ENCODE results near the gene CTNND2.
"Not testable (repeated sequence)": the region's sequence is repeated elsewhere in the genome, so short reads cannot be mapped to it uniquely, and the experiment has no call there.

The CTNND2 gene

GRCh38 chr5:11449217-11449616 lies 455.0 kb downstream of the CTNND2 start:
- no peak for DNase-seq

GRCh38 chr5:11443831-11444230 lies 460.4 kb downstream of the CTNND2 start:
- no peak for DNase-seq

GRCh38 chr5:11432116-11432515 lies 472.1 kb downstream of the CTNND2 start:
- no peak for DNase-seq

- no peak for DNase-seq
These were observed 475.0 kb downstream of the CTNND2 start for GRCh38 chr5:11429254-11429653.

GRCh38 chr5:11427569-11427968 lies 476.7 kb downstream of the CTNND2 start:
- DNase-seq = no peak

- DNase-seq = no peak
These were observed 477.8 kb downstream of the CTNND2 start for GRCh38 chr5:11426442-11426841.

DNA sequence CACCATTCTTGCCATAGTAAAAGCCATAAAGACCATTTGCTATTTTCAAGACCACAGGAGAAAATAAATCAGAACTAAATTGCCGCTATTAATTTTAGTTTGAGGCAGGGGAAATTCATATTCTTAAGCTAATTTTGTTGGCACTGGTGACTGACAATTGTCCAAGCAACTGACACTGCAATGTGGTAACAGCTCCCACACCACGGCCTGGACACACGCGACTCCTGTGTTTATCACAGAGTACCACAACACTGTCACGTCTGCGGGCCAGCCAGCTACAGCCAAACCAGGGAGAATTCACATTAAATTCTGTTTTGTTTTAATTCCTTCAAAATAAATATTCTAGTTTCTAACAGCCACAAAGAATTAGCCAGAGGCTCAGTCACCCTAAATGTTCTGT lies 481.9 kb downstream of the CTNND2 start:
- no peak for DNase-seq

GRCh38 chr5:11420969-11421368 lies 483.3 kb downstream of the CTNND2 start:
- DNase-seq = no peak

GRCh38 chr5:11415751-11416150 lies 488.5 kb downstream of the CTNND2 start:
- no peak for DNase-seq

GRCh38 chr5:11414732-11415131 lies 489.5 kb downstream of the CTNND2 start:
- not testable (repeated sequence) for DNase-seq

- no peak for DNase-seq
These were observed 492.6 kb downstream of the CTNND2 start for GRCh38 chr5:11411621-11412020.

DNA sequence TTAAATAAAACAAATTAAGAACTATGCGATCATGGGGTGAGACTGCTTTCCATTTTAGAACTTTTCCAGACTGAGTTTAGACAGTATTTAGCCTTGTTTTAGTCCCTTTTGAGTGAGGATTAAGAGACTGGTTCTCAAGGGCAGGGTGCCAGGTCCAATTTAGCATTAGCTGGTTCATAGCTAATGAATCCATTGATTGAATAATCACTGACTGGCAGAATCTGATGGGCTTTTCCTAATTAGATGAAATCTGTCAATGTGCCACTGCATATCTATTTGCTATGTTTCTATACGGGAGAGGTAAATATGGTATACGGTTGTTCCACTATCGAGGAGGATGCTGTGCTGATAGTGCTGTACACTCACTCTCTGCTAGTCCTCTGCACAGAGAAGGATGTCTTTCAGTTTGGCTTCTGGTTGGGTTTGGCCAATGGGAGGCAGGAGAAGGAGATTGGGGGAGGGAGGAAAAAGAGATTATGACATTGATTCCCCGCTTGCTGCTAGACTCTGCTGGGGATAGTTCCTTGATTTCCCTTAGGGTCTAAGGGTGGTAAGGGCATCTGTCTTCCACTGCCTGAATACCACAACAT lies 496.6 kb downstream of the CTNND2 start:
- DNase-seq = no peak

DNA sequence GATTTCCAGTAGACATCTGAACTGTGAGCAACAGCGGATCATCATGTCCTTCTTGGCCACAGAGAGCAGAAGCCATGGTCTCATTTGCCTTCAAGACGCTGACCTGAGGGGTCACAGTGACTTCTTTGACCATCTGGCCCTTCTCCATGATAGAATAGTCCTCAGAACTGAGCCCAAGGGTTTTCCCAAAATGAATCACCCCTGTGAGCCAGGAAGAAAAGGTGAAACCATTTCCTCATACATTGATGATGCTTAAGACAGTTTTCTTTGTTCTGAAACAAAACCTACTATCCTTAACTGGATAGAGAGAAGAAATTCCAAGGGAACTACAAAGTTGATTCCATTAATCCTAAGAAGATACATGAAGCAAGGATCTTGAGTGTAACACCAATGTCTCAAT lies 503.9 kb downstream of the CTNND2 start:
- DNase-seq = no peak

DNA sequence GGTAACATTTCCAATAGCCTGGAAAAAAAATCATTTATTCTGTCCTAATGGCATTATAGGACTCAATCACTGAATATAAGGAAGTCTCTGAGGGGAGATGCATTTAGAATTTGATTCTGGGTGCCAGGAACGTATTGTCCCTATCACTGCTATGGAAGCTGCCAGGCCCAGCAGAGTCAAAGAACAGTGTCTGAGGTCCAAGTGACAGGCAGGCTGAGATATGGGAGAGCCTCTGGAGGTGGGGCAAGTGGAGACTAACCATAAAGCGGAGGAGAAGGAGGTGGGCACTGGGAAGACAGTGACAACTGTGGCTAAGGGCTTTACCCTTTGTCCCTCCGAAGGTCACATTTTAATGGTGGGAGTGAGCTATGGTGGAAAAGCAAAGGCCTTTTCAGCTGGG lies 505.5 kb downstream of the CTNND2 start:
- no peak for DNase-seq

- DNase-seq = no peak
These were observed 506.7 kb downstream of the CTNND2 start for GRCh38 chr5:11397549-11397948.

DNA sequence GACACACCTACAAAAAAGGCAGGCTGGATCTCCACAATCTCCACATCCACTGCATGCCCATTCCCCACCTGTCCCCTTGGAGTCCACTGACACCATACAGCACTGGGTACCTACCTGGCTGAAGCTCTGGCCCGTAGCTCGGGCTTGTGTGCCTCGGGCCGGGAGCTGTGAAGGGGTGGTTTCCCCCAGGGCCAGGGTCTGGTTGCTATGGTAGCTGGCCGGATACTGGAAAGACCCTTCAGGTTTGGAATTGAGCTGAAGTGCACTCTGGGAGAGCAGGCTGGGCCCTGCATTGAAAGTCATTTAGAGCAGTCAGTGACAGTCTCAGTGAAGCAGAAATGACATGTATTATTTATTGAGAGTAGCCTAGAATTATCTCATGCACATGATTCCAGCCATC lies 507.3 kb downstream of the CTNND2 start:
- no peak for DNase-seq

DNA sequence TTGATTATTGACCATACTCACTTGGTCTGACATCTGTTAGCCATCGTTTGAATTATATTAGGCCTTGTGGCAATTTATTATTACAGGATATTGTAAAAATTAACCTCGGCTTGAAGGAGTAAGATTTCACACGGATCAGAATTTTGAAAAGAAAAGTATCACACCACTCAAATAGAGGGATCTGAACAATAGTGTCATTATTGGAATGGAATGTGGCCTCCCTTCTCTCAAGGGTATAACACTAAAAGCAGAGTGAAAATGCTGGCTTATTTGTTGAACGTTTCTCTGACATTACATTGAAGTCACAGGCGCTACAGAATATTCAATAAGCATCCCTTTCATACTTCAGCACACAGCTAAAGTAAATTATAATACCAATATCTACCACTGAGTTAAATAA lies 509.3 kb downstream of the CTNND2 start:
- no peak for DNase-seq

DNA sequence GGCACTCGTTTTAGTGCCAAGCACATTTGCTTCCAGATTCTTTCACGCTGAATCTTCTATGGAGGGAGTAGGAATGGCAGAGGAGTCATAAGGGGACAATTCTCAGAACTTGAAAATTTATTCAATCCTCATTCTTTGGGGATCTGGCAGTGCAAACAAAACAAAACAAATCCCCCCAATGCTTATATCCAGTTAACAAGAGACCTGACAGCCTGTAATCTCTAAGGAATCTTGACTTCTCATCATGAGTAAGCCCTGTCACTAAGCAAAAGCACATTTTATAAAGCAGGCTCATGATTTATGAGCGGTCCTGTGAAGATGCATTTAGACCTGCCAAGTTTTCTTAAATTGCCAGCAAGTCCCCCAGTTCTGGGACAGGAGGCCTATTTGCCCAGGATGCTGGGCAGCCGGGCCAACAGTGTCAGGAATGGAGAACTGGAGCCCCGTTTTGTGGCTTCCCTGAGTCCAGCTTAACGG lies 513.9 kb downstream of the CTNND2 start:
- no peak for DNase-seq

DNA sequence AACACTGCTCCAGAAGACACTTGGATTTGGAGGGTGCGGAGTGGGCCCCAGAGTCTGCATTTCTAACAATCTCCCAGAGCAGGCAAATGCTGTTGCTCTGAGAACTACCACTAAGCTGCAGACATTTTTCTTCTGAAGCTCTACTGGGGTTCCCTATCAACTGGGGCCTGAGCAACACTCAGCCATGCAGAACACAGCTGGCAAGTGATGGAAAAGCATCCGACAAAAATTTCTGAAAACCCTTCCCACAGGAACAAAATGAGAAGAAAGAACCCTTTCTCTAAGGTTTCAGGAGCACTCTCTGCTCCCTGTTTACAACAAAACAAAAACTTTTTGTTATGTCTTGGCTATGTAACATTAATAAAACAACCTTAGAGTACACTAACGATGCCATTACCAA lies 516.9 kb downstream of the CTNND2 start:
- DNase-seq = no peak

DNA sequence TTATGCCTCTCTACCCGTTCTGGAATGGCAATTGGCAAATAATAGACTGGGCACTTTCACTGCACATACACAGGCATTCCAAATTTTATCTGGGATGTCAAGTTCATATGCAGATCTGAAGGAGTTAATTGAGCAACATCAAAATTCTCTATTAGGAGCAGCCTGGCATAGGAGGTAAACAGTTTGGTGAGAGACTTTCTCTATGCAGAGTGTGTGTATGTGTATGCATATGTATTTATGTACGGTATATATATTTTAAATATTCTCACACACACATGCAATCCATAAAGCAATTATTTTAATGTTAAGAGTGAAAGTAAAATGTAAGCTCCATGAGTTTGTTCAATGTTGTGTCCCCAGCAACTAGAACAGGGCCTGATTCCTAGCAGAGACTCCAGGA lies 517.8 kb downstream of the CTNND2 start:
- DNase-seq = no peak

DNA sequence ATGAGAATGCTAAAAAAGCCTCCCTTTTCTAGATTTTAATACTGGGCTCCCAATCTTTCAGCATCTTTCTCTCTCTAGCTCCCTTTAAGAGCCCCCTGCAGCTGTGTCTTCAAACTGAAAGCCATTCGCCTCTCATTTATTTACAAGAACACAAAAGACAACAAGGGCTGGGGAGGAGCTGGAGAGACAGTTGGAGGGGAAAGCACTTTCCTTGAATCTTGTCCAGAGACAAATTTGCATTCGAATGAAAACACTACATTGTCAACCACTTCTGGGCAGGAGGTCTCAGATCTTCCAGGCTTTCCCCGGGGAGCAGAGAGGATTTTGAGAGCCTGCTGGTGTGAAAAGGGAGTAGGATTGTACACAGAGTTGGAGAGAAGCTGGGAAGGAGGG lies 518.3 kb downstream of the CTNND2 start:
- DNase-seq = no peak

DNA sequence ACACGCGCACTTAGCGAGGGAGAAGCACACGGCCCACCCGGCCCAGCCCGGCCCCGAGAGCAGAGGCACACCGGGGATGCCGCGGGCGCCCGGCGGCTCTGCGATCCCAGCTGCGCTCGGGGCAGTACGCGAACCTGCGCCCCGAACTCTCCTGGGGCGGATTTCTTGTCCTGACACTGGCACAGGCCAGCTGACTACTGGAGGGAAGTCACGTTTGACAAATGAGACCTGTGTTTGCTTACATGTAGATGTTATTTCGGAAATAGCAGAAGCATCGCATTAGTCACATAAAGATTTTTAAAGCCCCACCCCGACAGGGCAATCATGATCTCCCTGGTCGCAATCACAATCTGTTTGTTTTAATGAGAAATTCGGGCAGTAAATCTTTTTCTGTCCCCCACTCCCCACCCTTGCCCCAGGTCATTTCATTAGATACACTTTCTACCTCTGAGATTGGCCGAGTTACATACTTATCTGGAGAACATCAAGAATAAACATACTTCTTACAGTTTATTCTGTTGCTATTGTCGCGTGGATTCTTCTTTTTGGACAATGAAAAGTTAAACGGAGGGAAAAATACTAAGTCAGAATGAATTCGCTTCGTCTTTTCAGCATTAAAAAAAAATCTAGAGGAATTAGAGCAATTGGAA lies 518.9 kb downstream of the CTNND2 start:
- DNase-seq = no peak

DNA sequence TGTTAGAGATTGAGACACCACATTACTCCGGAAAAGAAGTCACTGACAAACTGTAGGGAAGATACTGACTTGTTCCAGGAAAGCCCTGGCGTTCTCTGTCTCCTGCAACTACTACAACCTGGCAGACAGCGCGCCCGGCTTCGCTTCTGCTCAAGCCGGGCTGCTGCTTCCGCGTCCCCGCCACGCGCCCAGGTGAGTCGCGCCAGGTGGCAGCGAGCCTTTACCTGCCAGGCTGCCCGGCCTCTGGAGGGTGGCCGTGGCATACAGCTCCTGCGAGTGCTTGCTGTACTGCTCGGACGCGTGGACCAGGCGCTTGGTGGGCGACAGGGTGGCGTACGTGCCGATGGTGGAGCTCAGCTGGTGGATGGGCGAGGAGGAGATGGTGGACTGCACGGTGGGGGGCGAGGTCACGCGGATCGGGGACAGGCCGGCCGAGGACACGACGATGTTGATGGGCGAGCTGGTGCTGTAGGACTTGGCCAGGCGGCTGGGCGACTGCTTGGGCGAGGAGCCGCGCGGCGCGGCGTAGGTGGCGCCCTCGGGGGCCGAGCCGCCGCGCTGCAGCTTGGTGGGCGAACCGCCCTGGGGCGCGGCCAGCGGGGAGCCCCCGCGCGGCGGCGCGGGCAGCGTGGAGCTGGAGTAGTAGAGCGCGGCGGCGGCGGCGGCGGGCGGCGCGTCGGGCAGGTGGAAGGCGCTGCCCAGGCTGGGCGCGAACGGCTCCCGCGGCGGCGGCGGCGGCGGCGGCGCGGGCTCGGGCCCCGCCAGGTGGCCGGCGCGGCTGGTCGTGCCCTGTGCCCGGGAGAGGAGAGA lies 519.6 kb downstream of the CTNND2 start:
- DNase-seq = peak in 1 of 6 experiments; percentile 0

DNA sequence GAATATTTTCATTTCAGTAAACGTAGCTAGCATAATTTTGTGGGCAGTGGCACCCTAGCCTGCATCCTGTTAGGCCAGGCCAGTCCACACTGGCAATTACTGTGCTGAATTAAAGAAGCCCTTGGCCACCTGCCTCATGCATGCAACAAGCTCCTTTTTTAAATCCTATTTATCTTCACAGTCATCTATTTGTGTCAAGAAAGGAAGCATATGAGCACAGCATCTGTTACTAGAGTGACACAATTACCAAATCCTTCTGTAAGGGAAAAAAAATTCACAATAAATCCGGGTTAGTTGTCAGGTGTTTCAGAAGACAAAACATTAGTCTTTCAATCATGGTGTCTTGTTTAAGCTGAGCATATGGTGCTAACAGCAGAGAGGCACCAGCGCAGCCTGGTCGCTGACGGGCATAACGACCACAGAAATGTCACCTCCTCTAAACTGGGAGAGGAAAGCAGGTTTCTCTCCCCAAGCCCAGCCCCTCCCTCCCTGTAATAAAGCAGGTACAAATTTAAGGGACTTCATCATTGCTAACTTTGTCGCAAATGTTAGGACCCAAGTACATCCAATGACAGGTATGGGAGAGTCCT lies 520.6 kb downstream of the CTNND2 start:
- no peak for DNase-seq

All from stimulated activated naive CD4-positive, alpha-beta T cell (primary cell).